Spinal cord (tissue), 10 donors: ENCODE results near the gene RAP2A. TPM values are rescaled to one million over a fixed set of nuclear protein-coding genes. Genes with fewer than 3 reads are reported as not detected.

Source experiments
- DNase-seq, 6 donors: peaks; one replicate each; pipeline versions ENCODE4 v3.0.0 to v3.0.0-alpha.2; 2013 to 2015; ENCODE audit warnings: low spot score in 6 of 6, low read depth in 4 of 6
- H3K27ac ChIP-seq: one replicate; pipeline ENCODE4 v1.5.1; 2013; ENCODE audit warnings: low read depth, low read length, control low read depth
- H3K27me3 ChIP-seq: one replicate; pipeline ENCODE4 v1.6.1; 2013; ENCODE audit warnings: low read length; ENCODE audit not compliant: control insufficient read depth, insufficient read depth
- H3K36me3 ChIP-seq: one replicate; pipeline ENCODE4 v1.6.1; 2013; ENCODE audit warnings: low read length; ENCODE audit not compliant: control insufficient read depth, insufficient read depth
- H3K4me1 ChIP-seq: one replicate; pipeline ENCODE4 v1.6.1; 2013; ENCODE audit warnings: low read length; ENCODE audit not compliant: control insufficient read depth, insufficient read depth
- H3K4me3 ChIP-seq: one replicate; pipeline ENCODE4 v1.5.1; 2013; ENCODE audit warnings: low read depth, low read length, control low read depth
- H3K9me3 ChIP-seq: one replicate; pipeline ENCODE4 v1.6.1; 2013; ENCODE audit warnings: low read length; ENCODE audit not compliant: control insufficient read depth, insufficient read depth
- WGBS: methylation state at CpG from one replicate; pipeline ENCODE4 v1.1.5; 2013; ENCODE audit warnings: missing lambda C conversion rate; ENCODE audit not compliant: insufficient coverage; 5-methylcytosine and 5-hydroxymethylcytosine counted together
- polyA plus RNA-seq, 2 donors: library from polyadenylated mRNA; unstranded; fragments of 120-200 nt; gene quantifications; one replicate each; pipeline ENCODE4 v1.2.1, GENCODE V29; 2013; ENCODE audit not compliant: insufficient read length in 2 of 2
- total RNA-seq, 2 donors: library from RNA; depleted of rRNA in 1 of 2; stranded (reverse); fragments of 120-200 nt in 1 of 2; fragments of >200 nt in 1 of 2; gene quantifications; one replicate each; pipeline versions ENCODE4 v1.2.3 to v1.2.4, GENCODE V29; 2013 to 2014
- donor health status: healthy.

Gene RAP2A
- total and polyA plus RNA-seq, 4 donors, result 83.9 to 248 (median 150) TPM

- peaks cover 4% of the 10 kb centered on the region for H3K4me1 ChIP-seq
- no peak for DNase-seq
- H3K27me3 ChIP-seq, result no peaks in the 10 kb centered on the region
- peak overlapping the region; percentile 99 for H3K27ac ChIP-seq
- WGBS, result 3% methylated on average over 16 of the region's 19 CpGs
- H3K4me3 ChIP-seq, result peak overlapping the region; percentile 78
- H3K36me3 ChIP-seq, result no peaks in the 10 kb centered on the region
- no peaks in the 10 kb centered on the region for H3K9me3 ChIP-seq
Measured at GRCh38 chr13:97432232-97432916, 1.6 kb upstream of the RAP2A start.

DNA sequence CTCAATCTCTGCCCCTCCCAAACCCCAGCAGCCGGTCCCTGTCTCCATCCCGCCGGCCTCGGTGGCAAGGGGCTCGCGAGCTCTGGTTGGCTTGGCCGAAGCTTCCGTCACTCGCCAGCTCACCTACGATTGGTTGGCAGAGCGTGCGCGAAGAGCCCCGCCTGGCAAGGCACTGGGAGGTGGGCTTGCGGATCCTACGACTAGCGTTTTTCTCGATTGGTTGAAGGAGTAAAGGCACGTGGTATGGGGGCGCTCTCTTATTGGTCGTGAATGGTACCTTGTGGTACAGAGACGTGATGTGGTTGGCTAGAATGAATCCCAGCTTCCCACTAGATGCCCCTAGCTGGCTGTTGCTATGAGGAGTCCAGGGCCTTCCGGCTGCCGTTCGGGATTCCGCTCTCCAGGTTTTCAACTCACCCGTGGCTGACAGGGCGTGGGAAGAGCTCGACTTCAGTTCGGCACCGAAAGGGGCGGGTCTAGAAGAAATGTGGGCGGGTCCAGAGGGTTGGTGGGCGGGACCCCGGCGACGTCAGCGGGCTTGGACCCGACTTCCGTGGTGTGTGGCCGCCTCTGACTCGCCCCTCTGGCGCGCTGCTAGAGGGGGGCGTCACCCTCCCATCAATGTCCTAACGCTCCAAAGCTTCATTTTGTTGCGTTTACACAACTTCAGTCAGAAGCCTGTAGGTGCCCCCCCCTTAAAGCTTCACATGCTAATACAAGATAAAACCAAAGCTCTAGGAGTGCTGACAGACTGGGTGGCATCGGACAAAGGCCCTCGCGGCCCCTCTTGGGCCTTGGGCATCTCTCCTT, 847 bp upstream of the RAP2A start:
- no peaks in the 10 kb centered on the region for H3K9me3 ChIP-seq
- DNase-seq, result peak; percentile 99 to 100 (median 100)
- H3K4me1 ChIP-seq, result peaks cover 4% of the 10 kb centered on the region
- no peaks in the 10 kb centered on the region for H3K36me3 ChIP-seq
- 0% methylated on average over 49 of the region's 50 CpGs for WGBS
- peak overlapping the region; percentile 78 for H3K4me3 ChIP-seq
- H3K27ac ChIP-seq, result peak overlapping the region; percentile 99
- H3K27me3 ChIP-seq, result no peaks in the 10 kb centered on the region

DNA sequence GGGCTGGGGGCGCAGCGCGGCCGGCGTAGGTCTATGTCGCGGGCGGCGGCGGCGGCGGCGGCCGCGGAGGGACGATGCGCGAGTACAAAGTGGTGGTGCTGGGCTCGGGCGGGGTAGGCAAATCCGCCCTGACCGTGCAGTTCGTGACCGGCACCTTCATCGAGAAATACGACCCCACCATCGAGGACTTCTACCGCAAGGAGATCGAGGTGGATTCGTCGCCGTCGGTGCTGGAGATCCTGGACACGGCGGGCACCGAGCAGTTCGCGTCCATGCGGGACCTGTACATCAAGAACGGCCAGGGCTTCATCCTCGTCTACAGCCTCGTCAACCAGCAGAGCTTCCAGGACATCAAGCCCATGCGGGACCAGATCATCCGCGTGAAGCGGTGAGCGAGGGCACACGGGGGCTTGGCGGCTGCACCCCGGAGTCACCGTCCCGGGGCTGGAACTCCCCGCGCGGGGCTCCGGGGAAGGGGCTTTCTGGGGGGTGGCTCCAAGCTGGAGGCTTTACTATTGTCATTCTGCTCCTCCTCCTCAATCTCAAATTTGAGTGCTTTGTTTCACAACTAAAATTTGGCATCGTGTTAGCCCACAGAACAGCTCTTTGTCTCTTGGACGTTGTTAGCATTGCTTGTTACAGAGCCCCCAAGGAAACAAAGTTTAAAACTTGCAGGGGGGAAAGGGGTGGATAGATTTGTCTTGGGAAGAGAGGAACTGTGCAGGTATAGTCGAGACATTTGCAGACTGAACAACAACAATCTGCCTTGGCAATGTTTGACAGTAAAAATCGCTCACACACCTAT, 630 bp downstream of the RAP2A start:
- Histone ChIP-seq H3K27ac (peak overlapping the region; percentile 87), H3K4me1 (peaks cover 4% of the 10 kb centered on the region), H3K27me3 (no peaks in the 10 kb centered on the region), H3K9me3 (no peaks in the 10 kb centered on the region), H3K36me3 (no peaks in the 10 kb centered on the region), H3K4me3 (peak overlapping the region; percentile 83)
- WGBS, result under 1% methylated on average over 51 of the region's 60 CpGs
- DNase-seq, result peak in 2 of 6 donors; percentile 67 to 74

- Histone ChIP-seq H3K4me1 (peaks cover 4% of the 10 kb centered on the region), H3K36me3 (no peaks in the 10 kb centered on the region), H3K27ac (peak overlapping the region; percentile 87), H3K9me3 (no peaks in the 10 kb centered on the region), H3K27me3 (no peaks in the 10 kb centered on the region), H3K4me3 (peak overlapping the region; percentile 83)
- DNase-seq, result no peak
- WGBS, result no CpG with 5 or more reads among the region's 3 CpGs
Measured at GRCh38 chr13:97435323-97435722, 1.4 kb downstream of the RAP2A start.

DNA sequence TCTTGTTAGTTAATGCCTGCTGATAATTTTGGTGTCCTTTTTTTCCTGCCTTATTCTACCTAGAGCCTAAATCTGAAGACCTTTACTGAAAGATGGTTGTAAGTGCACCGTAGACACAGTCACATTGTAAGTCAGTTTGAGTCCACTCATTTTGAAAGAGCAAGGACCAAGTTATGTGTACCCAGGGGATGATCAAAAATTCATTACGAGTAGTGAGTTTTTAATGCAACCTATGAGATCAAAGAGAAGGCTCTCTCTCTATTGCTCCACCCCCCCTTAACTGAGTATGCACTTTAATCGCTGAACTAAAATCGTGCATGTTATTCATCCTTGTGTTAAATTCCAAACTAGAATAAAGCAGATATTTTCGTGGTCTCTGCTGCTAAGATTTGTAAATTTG, 1.8 kb downstream of the RAP2A start:
- Histone ChIP-seq H3K4me1 (peaks cover 4% of the 10 kb centered on the region), H3K4me3 (peak overlapping the region; percentile 83), H3K9me3 (no peaks in the 10 kb centered on the region), H3K27me3 (no peaks in the 10 kb centered on the region), H3K36me3 (no peaks in the 10 kb centered on the region), H3K27ac (no peak overlapping the region)
- DNase-seq, result peak in 2 of 6 donors; percentile 26 to 29
- 20% methylated on average over 1 of the region's 5 CpGs for WGBS

GRCh38 chr13:97436845-97437244, 2.9 kb downstream of the RAP2A start:
- Histone ChIP-seq H3K4me3 (peak overlapping the region; percentile 83), H3K27me3 (no peaks in the 10 kb centered on the region), H3K9me3 (no peaks in the 10 kb centered on the region), H3K36me3 (no peaks in the 10 kb centered on the region), H3K27ac (no peak overlapping the region), H3K4me1 (peaks cover 4% of the 10 kb centered on the region)
- no CpG with 5 or more reads among the region's 2 CpGs for WGBS
- no peak for DNase-seq

- H3K4me3 ChIP-seq, result no peak overlapping the region
- DNase-seq, result no peak
- no peaks in the 10 kb centered on the region for H3K9me3 ChIP-seq
- H3K27me3 ChIP-seq, result no peaks in the 10 kb centered on the region
- WGBS, result no CpG with 5 or more reads among the region's 2 CpGs
- H3K27ac ChIP-seq, result no peak overlapping the region
- peaks cover 4% of the 10 kb centered on the region for H3K4me1 ChIP-seq
- H3K36me3 ChIP-seq, result no peaks in the 10 kb centered on the region
Measured at GRCh38 chr13:97437729-97438128, 3.8 kb downstream of the RAP2A start.

DNA sequence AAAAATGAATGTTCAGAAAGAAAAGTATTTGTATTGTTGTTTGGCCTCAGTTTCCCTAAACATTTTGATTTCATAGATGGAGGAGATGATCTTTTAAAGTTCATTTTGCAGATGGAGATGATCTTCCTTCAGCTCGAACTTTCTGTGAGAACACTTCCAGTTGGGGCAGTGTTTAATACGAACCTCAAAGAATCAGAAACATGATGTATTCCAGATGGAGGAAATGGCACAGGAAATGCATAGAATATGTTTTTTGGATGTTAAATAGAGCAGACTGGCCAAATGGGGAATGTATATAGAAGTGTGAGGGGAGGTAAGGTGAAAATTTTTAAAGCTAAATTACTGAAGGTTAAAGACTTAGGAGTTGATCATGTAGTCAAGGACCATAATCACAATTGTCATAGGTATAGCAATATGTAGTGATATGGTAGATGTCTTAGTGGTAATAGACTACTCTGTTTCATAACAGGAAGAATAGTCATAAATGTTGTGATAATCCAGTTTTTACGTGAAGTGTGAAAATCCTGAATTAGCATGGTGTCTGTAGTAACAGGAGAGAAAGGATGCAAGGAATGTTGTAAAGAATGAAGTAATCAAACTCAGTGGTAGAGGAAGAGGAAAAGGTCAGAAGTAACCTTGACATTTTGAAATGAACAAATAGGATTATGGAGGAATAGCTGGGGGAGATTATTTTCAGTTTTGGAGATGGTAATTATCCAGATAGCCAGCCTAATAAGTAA, 5.1 kb downstream of the RAP2A start:
- Histone ChIP-seq H3K36me3 (no peaks in the 10 kb centered on the region), H3K27me3 (no peaks in the 10 kb centered on the region), H3K4me1 (no peaks in the 10 kb centered on the region), H3K9me3 (no peaks in the 10 kb centered on the region), H3K4me3 (no peak overlapping the region), H3K27ac (no peak overlapping the region)
- 78% methylated on average over 3 of the region's 3 CpGs for WGBS
- DNase-seq, result no peak

DNA sequence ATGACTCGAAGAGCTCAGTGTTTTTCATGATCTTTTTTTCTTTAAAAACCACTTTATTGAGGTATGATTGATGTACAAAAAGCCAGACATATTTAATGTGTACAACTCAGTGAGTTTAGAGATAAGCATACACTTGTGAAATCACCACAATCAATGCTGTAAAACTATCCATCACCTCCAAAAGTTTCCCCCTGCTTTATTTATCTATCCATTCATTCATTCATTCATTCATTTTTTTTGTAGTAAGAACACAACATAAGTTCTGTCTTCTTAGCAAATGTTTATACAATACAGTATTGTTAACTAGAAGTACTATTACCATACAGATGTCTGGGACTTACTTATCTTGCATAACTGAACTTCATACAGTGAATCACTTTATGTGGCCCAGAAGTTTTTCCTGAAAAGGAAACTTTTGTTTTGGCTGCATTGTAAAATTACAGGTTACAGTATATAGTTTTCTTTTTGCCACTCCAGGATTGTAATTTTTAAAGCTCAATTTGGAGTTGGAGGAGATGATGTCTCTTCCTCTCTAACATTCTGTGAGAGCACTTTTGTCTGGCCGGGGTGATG, 6.7 kb downstream of the RAP2A start:
- WGBS, result no CpG with 5 or more reads among the region's 2 CpGs
- Histone ChIP-seq H3K4me1 (no peaks in the 10 kb centered on the region), H3K27me3 (no peaks in the 10 kb centered on the region), H3K9me3 (no peaks in the 10 kb centered on the region), H3K36me3 (no peaks in the 10 kb centered on the region), H3K27ac (no peak overlapping the region), H3K4me3 (no peak overlapping the region)
- DNase-seq, result no peak
